ENCODE data around the gene COL7A1. TPM values are rescaled to one million over a fixed set of nuclear protein-coding genes. Genes with fewer than 3 reads are reported as not detected.

COL7A1 gene
- total RNA-seq, 1 donor from 2014 or later, result 0.13 TPM

GRCh38 chr3:48619541-48620524 is 24.7 kb upstream of the COL7A1 start:
- DNase-seq (ENCODE audit: low read depth, low spot score), result no peak

- DNase-seq (ENCODE audit: low read depth, low spot score), result no peak
These were observed 22.4 kb upstream of the COL7A1 start for GRCh38 chr3:48617559-48617958.

GRCh38 chr3:48614044-48614443 is 18.9 kb upstream of the COL7A1 start:
- no peak for DNase-seq (ENCODE audit: low read depth, low spot score)

- DNase-seq (ENCODE audit: low read depth, low spot score), result no peak
These were observed 17.2 kb upstream of the COL7A1 start for GRCh38 chr3:48612309-48612708.

- DNase-seq (ENCODE audit: low read depth, low spot score), result peak; percentile 69
These were observed 14.2 kb upstream of the COL7A1 start, which contains the start of gene UQCRC1 for GRCh38 chr3:48609088-48610005. Gene UQCRC1, minus strand, starts transcription at chr3:48609646. Its CDS starts 26 bp downstream, at chr3:48609620.

- no peak for DNase-seq (ENCODE audit: low read depth, low spot score)
These were observed 12.4 kb upstream of the COL7A1 start for GRCh38 chr3:48607519-48607918.

- DNase-seq (ENCODE audit: low read depth, low spot score), result no peak
These were observed 6.5 kb upstream of the COL7A1 start for GRCh38 chr3:48601622-48601994.

- DNase-seq (ENCODE audit: low read depth, low spot score), result no peak
These were observed 5.8 kb upstream of the COL7A1 start for GRCh38 chr3:48600711-48601621.

- DNase-seq (ENCODE audit: low read depth, low spot score), result no peak
These were observed 4.6 kb upstream of the COL7A1 start for GRCh38 chr3:48599509-48600285.

GRCh38 chr3:48599077-48599501 is 4.0 kb upstream of the COL7A1 start:
- DNase-seq (ENCODE audit: low read depth, low spot score), result no peak

GRCh38 chr3:48598323-48599076 is 3.4 kb upstream of the COL7A1 start:
- DNase-seq (ENCODE audit: low read depth, low spot score), result no peak

- DNase-seq (ENCODE audit: low read depth, low spot score), result no peak
These were observed 2.3 kb upstream of the COL7A1 start for GRCh38 chr3:48597408-48597800.

GRCh38 chr3:48596676-48597407 is 1.7 kb upstream of the COL7A1 start:
- DNase-seq (ENCODE audit: low read depth, low spot score), result no peak

GRCh38 chr3:48596157-48596556 is 1.0 kb upstream of the COL7A1 start:
- no peak for DNase-seq (ENCODE audit: low read depth, low spot score)

- DNase-seq (ENCODE audit: low read depth, low spot score), result no peak
These were observed 495 bp upstream of the COL7A1 start for GRCh38 chr3:48595526-48596121.

- no peak for DNase-seq (ENCODE audit: low read depth, low spot score)
These were observed 596 bp downstream of the COL7A1 start for GRCh38 chr3:48594417-48595049.

- DNase-seq (ENCODE audit: low read depth, low spot score), result no peak
These were observed 1.8 kb downstream of the COL7A1 start for GRCh38 chr3:48593337-48593736.
